HG02981 (cell line): Measurements from ENCODE around the gene RIOK3.
"Not testable (repeated sequence)": the region's sequence is repeated elsewhere in the genome, so short reads cannot be mapped to it uniquely, and the experiment has no call there.

Experiments used
- ATAC-seq: cut with Tn5 transposase; IDR thresholded peaks from one replicate; pipeline ENCODE4 v1.9.1; 2021; ENCODE audit warnings: mild to moderate bottlenecking, moderate library complexity; ENCODE audit not compliant: unreplicated experiment

The RIOK3 gene

DNA sequence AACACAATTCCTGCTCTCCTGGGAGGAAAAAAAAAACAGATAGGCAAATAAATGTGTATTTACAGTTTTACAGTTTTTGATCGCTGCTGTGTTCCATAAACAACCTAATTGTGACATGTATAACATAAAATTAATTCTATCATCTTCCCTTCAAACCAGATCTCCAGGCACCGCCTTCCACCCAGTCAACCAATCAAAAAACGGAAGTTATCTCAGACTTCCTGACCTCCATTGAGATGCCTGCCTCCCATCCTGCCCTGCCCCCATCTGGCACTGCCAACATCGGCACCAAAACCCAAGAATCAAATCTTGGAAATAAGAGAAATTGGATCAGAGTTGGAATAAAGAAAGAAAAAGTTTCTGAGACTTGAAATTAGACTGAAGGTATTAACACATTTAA lies 3.1 kb upstream of the RIOK3 start:
- no peak for ATAC-seq

DNA sequence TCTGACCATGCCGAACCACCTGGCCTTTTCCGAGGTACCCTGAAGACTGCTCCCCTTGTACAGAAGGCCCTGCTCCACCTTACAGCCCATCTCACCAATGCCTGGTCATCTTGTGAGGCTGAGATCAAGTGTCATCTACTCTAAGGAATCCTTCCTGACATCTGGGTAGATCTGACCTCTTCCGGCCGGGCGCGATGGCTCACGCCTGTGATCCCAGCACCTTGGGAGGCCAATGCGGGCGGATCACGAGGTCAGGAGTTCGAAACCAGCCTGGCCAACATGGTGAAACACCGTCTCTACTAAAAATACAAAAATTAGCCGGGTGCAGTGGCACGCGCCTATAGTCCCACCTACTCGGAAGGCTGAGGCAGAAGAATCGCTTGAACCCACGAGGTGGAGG lies 2.1 kb upstream of the RIOK3 start:
- ATAC-seq, result no peak

DNA sequence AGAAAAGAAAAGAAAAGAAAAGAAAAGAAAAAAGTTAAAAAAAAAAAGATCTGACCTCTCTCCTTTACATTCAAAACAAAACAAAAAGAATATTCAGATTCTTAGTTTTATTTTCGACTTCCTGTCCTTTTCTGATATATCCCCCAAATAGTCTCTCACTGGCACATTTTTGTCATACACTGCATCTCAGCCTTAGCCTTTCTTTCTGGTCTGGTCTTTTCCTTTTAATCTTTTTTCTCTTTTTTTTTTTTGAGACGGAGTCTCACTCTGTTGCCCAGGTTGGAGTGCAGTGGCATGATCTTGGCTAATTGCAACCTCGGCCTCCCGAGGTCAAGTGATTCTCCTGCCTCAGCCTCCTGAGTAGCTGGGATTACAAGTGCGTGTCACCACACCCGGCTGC lies 1.6 kb upstream of the RIOK3 start:
- ATAC-seq, result no peak

DNA sequence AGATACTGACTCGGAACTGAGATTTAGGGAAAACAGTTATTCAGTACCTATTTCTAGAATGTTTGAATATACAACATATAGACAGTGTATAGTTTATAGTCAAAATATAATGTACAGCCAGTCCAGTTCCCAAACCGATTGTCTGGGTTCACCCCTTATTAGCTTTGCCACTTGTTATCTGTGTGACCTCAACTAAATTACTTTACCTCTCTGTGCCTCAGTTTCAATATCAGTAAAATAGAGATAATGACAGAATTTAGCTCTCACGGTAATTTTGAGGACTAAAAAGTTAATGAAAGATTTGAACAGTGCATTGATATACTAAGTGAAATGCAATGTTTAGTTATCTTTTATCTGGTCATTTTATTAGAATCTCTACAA lies 750 bp upstream of the RIOK3 start:
- no peak for ATAC-seq

DNA sequence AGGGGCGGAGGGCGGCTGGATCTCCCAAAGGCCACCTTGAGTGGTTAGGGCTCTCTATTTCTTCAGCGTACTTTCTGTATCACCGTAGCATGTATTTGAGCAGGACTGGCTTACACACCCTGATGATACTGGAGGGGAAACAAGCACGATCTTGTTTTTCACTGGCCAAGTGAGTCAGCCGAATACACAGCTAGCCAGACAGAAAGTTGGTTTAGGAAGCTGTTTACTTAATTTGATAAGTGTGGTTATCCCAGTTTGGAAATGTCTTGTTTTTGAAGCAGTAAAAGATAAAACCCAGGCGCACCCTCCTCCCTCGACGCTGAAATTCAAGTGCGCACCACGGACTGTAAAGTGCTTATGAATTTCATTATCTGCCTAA lies 582 bp downstream of the RIOK3 start:
- ATAC-seq, result peak; percentile 12

DNA sequence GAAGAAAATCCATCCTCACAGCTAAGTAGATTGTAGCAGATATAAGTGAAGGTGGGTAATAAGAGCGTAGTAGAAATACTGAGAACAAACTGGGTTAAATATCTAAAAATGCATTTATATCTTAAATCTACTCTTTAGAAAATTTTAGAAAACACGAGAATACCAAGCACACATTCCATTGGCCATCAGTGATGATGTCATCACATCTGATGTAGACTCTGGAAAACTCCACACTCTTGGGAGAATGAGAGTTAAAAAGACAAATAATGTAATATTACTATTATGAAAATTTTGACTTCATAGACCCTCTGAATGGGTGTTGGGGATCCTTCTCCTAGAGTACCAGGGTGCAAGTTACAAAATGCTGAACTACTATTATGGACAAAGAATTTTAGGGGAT lies 3.7 kb downstream of the RIOK3 start:
- ATAC-seq, result no peak

DNA sequence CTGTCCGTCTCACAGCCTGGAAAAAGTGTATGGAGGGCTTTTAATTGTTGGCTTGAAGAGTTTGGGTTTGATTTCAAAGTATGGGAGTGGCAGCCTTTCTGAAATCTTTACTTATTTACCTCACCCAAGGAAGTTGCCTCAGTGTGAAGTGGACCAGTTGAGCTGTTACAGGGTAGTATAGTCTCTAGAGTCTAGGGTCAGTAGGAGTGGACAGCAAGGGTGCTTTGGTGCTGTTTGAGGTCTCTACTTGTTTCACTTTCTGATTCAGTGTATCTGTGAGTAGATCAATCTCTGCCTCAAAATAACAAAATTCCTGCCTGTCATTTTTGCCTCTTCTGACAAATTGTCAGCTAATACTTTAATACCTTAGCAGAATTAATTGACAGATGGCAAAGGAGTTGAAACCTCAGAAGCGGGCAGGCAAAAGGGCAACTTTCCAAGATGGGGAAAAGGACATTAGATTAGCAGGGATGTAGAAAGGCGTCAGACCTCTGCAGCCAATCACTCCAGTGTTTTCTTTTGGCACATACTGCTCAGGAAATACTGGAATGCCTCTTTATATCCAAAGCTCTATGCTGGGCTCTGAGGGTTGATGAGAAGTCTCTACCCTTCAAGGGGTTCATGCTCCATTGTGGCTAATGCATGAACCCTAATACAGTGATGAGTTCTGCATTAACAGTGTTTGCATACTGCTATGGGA lies 5.9 kb downstream of the RIOK3 start:
- no peak for ATAC-seq

DNA sequence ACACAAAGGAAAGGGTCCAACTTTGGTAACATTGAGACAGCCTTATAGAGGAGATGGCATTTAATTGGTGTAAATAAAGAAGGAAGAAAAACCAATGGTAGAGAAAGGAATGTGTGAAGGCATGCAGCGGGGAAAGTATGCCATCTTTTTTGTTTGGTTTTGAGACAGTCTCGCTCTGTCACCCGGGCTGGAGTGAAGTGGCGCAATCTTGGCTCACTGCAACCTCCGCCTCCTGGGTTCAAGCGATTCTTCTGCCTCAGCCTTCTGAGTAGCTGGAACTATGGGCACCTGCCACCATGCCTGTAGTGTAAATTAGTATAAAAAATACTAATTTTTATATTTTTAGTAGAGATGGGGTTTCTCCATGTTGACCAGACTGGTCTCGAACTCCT lies 6.4 kb downstream of the RIOK3 start:
- ATAC-seq, result no peak

DNA sequence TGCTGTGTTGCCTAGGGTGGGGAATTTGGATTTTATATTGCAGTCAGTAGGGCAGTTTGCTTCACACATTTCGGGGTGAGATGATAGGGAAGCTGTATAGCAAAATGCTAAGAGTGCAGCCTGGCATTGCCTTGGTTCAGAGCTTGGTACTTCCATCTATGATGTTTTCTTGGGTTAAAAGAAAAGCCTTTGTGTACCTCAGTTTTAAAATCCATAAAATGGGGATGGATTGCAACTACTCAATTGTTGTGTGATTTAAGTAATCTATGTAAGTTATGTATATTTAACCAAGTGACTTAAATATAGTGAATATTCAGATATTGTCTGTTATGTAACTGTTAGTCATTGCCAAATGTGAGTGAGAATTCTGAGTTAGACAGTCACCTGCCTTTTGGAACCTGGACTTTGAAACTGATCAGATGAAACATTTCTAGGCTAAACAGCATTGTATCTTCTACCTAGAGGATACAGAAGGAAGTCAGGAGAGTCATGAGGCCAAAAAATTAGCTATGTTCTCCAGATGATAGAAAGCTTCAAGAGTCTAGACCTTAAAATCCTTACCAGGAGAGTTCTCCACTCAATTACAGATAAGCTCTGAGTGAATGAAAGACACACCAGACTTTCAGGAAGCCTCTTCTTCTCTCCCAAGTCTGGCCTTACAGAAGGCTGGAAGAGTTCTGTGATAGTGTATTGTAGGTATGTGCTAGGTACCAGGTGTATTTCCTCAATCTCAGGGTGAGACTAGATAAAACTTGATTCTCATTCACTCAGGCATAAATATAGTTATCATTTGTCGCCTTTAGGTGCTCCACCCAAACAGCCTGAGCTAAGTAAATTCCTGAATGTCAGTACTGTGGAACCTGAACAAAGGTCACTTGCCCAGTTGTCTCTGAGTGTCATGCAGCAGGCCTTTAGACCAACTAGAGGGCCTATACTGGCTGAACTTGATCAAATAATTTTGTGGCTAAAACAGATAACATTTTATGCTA lies 7.5 kb downstream of the RIOK3 start:
- ATAC-seq, result no peak

DNA sequence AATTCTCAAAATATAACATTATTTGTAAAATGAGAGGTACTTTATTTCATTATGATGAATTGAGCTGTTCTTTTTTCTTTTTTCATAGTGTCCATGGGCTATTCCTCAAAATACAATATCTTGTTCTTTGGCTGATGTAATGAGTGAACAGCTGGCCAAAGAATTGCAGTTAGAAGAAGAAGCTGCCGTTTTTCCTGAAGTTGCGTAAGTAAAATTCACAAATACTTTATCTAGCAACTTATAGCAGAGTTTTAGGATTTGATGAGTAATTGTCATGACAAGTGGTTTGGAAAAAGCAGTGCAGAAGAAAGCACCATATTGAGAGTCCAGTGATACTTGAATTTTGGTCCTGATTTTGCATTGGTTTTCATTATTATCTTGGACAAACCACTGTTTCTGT lies 9.8 kb downstream of the RIOK3 start:
- no peak for ATAC-seq

DNA sequence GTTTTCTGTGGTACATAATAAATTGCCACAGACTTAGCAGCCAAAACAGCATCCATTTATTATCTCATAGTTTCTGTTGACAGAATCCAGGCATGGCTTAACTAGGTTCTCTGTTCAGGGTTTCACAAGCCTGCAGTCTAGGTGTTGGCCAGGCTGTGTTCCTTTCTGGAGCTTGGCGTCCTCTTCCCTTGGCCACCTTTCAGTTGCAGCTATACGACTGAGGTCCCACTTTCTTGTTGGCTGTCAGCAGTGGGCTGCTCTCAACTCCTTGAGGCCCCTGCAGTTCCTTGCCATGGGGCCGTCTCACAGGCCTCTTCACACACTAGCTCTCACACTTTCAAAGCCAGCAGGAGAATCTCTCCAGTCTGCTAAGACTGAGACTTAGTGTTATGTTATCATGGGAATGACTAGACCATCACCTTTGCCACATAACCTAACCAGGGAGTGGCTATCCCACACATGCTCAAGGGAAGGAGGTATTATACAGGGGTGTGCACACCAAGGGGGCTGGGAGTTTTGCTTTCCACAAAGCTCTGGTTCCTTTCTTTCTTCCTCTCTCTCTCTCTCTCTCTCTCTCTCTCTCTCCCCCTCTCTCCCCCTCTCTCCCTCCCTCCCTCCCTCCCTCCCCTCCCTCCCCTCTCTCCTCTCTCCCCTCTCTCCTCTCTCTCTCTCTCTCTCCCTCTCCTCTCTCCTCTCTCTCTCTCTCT lies 15.8 kb downstream of the RIOK3 start:
- no peak for ATAC-seq

DNA sequence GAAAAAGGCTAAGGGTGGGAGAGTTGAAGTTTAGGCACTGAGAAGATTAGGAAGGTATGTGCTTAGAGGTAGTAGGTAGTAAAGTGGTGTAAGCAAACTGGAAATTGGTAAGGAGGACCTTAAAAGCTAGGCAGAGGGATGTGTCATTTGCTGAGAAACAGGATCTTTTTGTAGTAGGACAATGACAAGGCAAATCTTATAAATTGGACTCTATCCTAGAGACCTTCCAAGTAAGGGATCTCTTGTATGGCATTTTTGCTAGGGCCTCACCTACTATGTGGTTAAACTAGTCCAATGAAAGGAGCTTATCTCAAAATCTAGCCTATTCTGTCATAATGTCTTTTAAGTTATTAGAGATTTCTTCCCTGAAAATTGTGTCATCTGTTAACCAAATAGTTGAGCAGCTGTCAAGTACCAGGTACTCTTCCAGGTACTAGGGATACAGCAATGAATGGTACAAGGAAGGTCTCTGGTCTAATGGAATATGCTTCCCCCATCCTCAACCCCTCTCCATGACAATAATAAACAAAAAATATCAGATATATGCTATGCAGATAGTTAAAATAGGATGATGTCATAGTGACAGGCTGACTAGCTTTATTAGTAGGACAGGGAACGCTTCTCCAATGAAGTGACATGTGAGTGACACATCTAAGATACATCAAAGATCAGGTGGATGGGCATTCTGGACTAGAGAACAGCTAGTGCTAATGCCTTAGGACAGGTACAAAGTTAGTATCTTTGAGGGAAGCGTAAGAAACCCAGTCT lies 17.7 kb downstream of the RIOK3 start:
- no peak for ATAC-seq

DNA sequence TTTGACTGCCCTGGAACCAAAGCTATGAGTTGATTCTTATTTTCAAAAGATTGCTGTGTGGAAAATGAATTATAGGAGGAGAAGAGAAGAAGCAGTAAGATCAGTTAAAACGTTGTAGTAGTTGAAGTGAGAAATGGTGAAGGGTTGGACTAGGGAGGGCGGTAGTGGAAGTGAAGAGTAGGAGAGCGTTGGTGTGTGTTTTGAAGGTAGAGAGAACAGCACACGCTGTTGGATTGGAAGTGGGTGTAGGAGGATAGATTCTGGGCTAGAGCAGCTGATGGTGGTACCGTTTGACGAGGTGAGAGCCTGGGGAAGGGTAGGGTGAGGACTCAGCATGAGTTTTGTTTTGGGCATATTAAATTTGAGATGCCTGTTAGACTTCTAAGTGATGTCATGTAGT lies 18.4 kb downstream of the RIOK3 start:
- no peak for ATAC-seq

DNA sequence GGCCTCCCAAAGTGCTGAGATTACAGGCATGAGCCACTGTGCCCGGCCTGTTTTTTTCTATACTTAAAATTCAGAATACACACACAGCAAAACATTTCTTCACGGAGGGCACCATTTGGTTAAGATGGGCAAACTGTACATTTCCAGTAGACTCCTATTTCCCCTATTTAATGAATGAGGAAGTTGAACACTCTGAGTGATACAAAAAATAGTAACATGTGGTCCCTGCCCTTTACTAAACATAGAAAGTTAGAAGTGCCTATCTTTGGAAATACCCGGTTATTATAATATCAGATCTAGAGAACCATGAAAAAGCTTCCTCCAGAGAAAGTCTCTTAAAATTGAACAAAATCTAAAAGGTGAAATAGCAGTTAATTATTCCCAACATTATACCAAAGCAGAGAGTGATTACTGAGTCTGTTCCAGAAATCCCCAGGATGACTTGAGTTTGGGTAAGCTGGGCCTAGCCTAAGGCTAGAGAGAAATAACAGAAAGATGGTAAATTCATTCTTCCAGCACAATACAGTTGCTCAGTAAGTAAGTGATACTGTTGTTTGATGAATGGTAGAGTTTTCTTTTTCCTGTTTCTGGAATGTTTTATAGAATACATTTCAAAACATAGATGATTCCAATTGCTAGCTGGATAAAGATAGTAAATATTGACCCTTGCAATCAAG lies 26.9 kb downstream of the RIOK3 start:
- no peak for ATAC-seq

DNA sequence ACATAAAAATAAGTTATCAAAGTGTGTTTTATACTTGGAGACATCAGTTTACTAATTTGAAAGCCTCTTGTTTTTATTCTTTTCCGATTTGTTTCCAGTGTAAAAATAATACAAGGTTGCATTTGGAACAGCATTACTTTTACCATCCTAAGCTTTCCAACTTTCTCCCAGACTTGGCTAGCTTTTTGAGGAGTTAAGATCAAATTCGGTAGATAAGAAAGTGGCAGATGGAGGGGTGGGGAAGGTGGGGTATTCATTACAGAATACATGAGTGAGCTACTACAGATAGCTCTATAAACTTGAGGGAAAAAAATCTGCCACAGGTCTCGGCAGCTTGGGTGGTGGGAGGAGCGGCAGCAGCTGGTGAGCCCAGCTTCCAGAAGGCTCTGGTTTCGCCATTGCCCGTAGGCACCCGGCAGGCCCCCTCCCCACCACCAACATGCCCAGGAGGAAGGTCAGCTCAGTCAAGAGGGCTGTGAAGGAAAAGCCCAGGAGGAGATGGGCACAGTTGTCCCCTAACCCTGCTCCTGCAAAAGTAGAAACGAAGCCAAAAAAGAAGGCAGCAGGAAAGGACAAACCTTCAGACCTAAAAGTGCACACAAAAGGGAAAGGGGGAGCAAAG lies 31.6 kb downstream of the RIOK3 start:
- ATAC-seq, result no peak

DNA sequence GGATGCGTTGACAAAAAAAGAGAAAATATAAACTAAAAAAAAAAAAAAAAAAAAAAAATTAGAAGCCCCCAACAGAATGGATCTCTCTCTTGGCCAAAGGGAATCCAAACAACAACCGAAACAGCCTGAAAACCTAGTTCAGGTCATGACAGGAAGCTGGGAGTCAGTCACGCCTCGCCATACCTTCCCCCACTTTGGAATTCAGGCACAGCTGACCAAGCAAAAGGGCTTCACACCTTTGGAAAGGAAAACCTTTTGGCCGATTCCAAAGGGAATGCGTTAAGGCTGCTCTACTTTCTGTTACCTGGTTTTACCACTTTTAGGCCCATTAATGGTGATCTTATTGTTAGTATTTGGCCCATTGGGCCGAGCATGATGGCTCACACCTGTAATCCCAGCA lies 32.3 kb downstream of the RIOK3 start:
- no peak for ATAC-seq

DNA sequence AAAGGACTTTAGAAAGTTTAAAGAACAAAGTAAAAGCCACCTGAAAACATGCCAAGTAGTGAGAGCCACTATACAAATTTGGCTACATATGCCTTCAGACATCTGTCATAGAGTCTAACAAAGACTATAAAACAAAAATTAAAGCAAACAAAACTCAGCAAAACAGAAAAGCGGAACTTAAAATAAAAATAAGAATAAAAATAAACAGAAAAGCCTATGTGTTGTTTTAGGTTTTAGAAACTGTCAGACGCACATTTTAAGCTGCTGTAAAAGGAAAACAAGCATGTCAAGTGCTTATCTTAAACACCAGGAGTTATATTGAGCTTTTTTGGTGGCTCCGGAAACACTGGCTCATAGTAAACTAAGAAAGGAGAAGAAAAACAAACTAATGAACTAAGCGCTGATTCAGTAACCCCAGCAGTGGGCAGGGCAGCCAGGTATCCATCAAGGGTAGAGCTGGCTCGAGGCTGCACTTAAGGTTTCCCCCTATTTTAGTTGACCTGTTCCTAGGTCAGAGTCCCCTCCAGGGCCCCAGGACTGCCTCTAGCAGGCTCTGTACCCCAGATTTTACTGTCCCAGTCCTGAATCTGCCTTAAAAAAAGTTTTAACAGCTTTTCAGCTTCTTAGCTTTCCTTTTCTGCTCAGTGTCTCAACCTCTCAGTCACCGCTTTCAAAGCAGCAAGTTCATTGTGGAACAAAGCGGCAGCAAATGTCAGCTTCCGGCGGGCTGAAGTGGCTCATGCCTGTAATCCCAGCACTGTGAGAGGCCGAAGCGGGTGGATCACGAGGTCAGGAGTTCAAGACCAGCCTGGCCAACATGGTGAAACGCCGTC lies 34.9 kb downstream of the RIOK3 start:
- no peak for ATAC-seq

DNA sequence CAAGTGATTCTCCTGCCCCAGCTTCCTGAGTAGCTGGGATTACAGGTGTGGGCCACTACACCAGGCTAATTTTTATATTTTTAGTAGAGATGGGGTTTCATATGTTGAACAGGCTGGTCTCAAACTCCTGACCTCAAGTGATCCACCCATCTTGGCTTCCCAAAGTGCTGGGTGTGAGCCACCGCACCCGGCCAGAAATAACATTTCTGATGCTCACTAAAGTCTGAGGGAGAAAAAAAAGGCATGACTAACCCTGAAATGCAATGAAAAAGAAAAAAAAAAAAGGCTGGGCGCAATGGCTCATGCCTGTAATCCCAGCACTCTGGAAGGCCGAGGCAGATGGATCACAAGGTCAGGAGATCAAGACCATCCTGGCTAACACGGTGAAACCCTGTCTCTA lies 36.5 kb downstream of the RIOK3 start:
- not testable (repeated sequence) for ATAC-seq

DNA sequence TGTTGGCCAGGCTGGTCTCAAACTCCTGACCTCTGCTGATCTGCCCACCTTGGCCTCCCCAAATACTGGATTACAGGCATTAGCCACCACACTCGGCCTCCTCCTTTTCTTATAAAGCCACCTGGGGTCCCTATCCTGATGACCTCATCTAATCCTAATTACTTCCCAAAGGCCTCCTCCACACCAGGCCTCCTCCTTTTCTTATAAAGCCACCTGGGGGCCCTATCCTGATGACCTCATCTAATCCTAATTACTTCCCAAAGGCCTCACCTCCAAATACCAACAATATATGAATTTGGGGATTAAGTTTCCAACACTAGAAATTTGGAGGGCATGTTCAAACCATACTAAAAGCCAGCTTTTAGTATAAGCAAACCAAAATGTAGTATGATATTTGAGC lies 40.6 kb downstream of the RIOK3 start:
- no peak for ATAC-seq
